ENCODE data around the gene BRSK1. TPM values are rescaled to one million over a fixed set of nuclear protein-coding genes. Genes with fewer than 3 reads are reported as not detected.
A peak's percentile ranks its signal among the peaks of the same experiment; 100 is the strongest.

The BRSK1 gene
- total RNA-seq, 2 donors from 2014 or later: 11.9 to 15.7 TPM

- peaks cover 46 to 52% of the 10 kb centered on the region in 2 donors for H3K4me1 Mint-ChIP-seq (ENCODE audit: low read depth in 2 of 2)
- no peaks in the 10 kb centered on the region for H3K9me3 Mint-ChIP-seq
- peaks cover 26% of the 10 kb centered on the region for H3K36me3 Mint-ChIP-seq
- ATAC-seq (peak; percentile 89 to 94), DNase-seq (ENCODE audit: low spot score) (peak; percentile 97)
- H3K27ac Mint-ChIP-seq: peak within 1 kb of the TSS; percentile 88 to 99
- H3K4me3 Mint-ChIP-seq: peak within 1 kb of the TSS; percentile 100
- H3K27me3 Mint-ChIP-seq: no peaks in the 10 kb centered on the region
Observed at GRCh38 chr19:55258828-55259539, 24.8 kb upstream of the BRSK1 start, which contains the start of gene PPP6R1. Gene PPP6R1, minus strand, starts transcription at chr19:55259017. Its CDS starts 11,914 bp downstream, at chr19:55247103.

GRCh38 chr19:55259540-55260210 lies 24.1 kb upstream of the BRSK1 start:
- DNase-seq (ENCODE audit: low spot score): no peak
- H3K27me3 Mint-ChIP-seq: no peaks in the 10 kb centered on the region

GRCh38 chr19:55261671-55262126 lies 22.1 kb upstream of the BRSK1 start:
- DNase-seq (ENCODE audit: low spot score) (no peak), ATAC-seq (no peak)
- Mint-ChIP-seq H3K27ac (no peak overlapping the region), H3K27me3 (no peaks in the 10 kb centered on the region), H3K9me3 (peaks cover 6% of the 10 kb centered on the region), H3K36me3 (peaks cover 20% of the 10 kb centered on the region), H3K4me1 (ENCODE audit: low read depth in 2 of 2) (peaks cover 28 to 35% of the 10 kb centered on the region in 2 donors), H3K4me3 (no peak overlapping the region)

More at GRCh38 chr19:55259540-55260210, 24.1 kb upstream of the BRSK1 start:
- Mint-ChIP-seq H3K9me3 (no peaks in the 10 kb centered on the region), H3K36me3 (peaks cover 26% of the 10 kb centered on the region), H3K4me3 (peak overlapping the region; percentile 84), H3K27ac (peak overlapping the region; percentile 88 to 97), H3K4me1 (ENCODE audit: low read depth in 2 of 2) (peaks cover 40 to 46% of the 10 kb centered on the region in 2 donors)
- no peak for ATAC-seq

- ATAC-seq (no peak), DNase-seq (ENCODE audit: low spot score) (no peak)
- Mint-ChIP-seq H3K9me3 (peaks cover 6% of the 10 kb centered on the region), H3K4me3 (no peak overlapping the region), H3K27ac (no peak overlapping the region), H3K36me3 (peaks cover 19% of the 10 kb centered on the region), H3K27me3 (no peaks in the 10 kb centered on the region), H3K4me1 (ENCODE audit: low read depth in 2 of 2) (peaks cover 23 to 30% of the 10 kb centered on the region in 2 donors)
Observed at GRCh38 chr19:55262359-55262758, 21.4 kb upstream of the BRSK1 start.

GRCh38 chr19:55264531-55264930 lies 19.3 kb upstream of the BRSK1 start:
- no peak overlapping the region for H3K4me3 Mint-ChIP-seq
- H3K27me3 Mint-ChIP-seq: no peaks in the 10 kb centered on the region
- peaks cover 10% of the 10 kb centered on the region for H3K36me3 Mint-ChIP-seq
- H3K4me1 Mint-ChIP-seq (ENCODE audit: low read depth in 2 of 2): peaks cover 13 to 19% of the 10 kb centered on the region in 2 donors
- ATAC-seq: no peak
- H3K9me3 Mint-ChIP-seq: peaks cover 6% of the 10 kb centered on the region
- no peak overlapping the region for H3K27ac Mint-ChIP-seq
- DNase-seq (ENCODE audit: low spot score): no peak

GRCh38 chr19:55265173-55265572 lies 18.6 kb upstream of the BRSK1 start:
- H3K27ac Mint-ChIP-seq: no peak overlapping the region
- DNase-seq (ENCODE audit: low spot score) (no peak), ATAC-seq (peak in 1 of 2 donors; percentile 8)
- H3K4me3 Mint-ChIP-seq: no peak overlapping the region
- H3K27me3 Mint-ChIP-seq: no peaks in the 10 kb centered on the region
- H3K4me1 Mint-ChIP-seq (ENCODE audit: low read depth in 2 of 2): peaks cover 12 to 15% of the 10 kb centered on the region in 2 donors
- peaks cover 10% of the 10 kb centered on the region for H3K36me3 Mint-ChIP-seq
- H3K9me3 Mint-ChIP-seq: peaks cover 6% of the 10 kb centered on the region

GRCh38 chr19:55265723-55266386 lies 17.9 kb upstream of the BRSK1 start:
- Mint-ChIP-seq H3K9me3 (peaks cover 6% of the 10 kb centered on the region), H3K36me3 (peaks cover 10% of the 10 kb centered on the region), H3K4me1 (ENCODE audit: low read depth in 2 of 2) (peaks cover 13 to 15% of the 10 kb centered on the region in 2 donors), H3K27me3 (no peaks in the 10 kb centered on the region), H3K27ac (peak overlapping the region; percentile 5 to 59), H3K4me3 (peak overlapping the region; percentile 6)
- ATAC-seq (peak in 1 of 2 donors; percentile 8), DNase-seq (ENCODE audit: low spot score) (no peak)

- Mint-ChIP-seq H3K27me3 (no peaks in the 10 kb centered on the region), H3K27ac (peak overlapping the region; percentile 5 to 59), H3K4me1 (ENCODE audit: low read depth in 2 of 2) (peaks cover 14 to 17% of the 10 kb centered on the region in 2 donors), H3K36me3 (peaks cover 10% of the 10 kb centered on the region), H3K4me3 (peak overlapping the region; percentile 6), H3K9me3 (peaks cover 6% of the 10 kb centered on the region)
- no peak for ATAC-seq
- no peak for DNase-seq (ENCODE audit: low spot score)
Observed at GRCh38 chr19:55266404-55266803, 17.4 kb upstream of the BRSK1 start.

- Mint-ChIP-seq H3K4me1 (ENCODE audit: low read depth in 2 of 2) (peaks cover 14 to 17% of the 10 kb centered on the region in 2 donors), H3K36me3 (peaks cover 11% of the 10 kb centered on the region), H3K27ac (peak overlapping the region; percentile 5 to 59), H3K9me3 (peaks cover 6% of the 10 kb centered on the region), H3K4me3 (no peak overlapping the region), H3K27me3 (no peaks in the 10 kb centered on the region)
- no peak for DNase-seq (ENCODE audit: low spot score)
- no peak for ATAC-seq
Observed at GRCh38 chr19:55266840-55267239, 17.0 kb upstream of the BRSK1 start.

GRCh38 chr19:55269299-55269698 lies 14.5 kb upstream of the BRSK1 start:
- DNase-seq (ENCODE audit: low spot score) (no peak), ATAC-seq (no peak)
- Mint-ChIP-seq H3K27me3 (no peaks in the 10 kb centered on the region), H3K27ac (no peak overlapping the region), H3K9me3 (peaks cover 6% of the 10 kb centered on the region), H3K4me1 (ENCODE audit: low read depth in 2 of 2) (peaks cover 14 to 17% of the 10 kb centered on the region in 2 donors), H3K4me3 (no peak overlapping the region), H3K36me3 (peaks cover 16% of the 10 kb centered on the region)

GRCh38 chr19:55270172-55270942 lies 13.4 kb upstream of the BRSK1 start:
- H3K27ac Mint-ChIP-seq: no peak overlapping the region
- H3K36me3 Mint-ChIP-seq: peaks cover 16% of the 10 kb centered on the region
- H3K27me3 Mint-ChIP-seq: no peaks in the 10 kb centered on the region
- H3K9me3 Mint-ChIP-seq: peaks cover 6% of the 10 kb centered on the region
- H3K4me1 Mint-ChIP-seq (ENCODE audit: low read depth in 2 of 2): peaks cover 14 to 17% of the 10 kb centered on the region in 2 donors
- no peak for DNase-seq (ENCODE audit: low spot score)
- no peak overlapping the region for H3K4me3 Mint-ChIP-seq
- peak; percentile 20 to 51 for ATAC-seq

GRCh38 chr19:55272142-55272541 lies 11.7 kb upstream of the BRSK1 start:
- no peak for DNase-seq (ENCODE audit: low spot score)
- H3K27me3 Mint-ChIP-seq: no peaks in the 10 kb centered on the region
- no peak overlapping the region for H3K4me3 Mint-ChIP-seq
- H3K9me3 Mint-ChIP-seq: no peaks in the 10 kb centered on the region
- H3K36me3 Mint-ChIP-seq: peaks cover 5% of the 10 kb centered on the region
- no peak overlapping the region for H3K27ac Mint-ChIP-seq
- ATAC-seq: no peak
- peaks cover 17 to 19% of the 10 kb centered on the region in 2 donors for H3K4me1 Mint-ChIP-seq (ENCODE audit: low read depth in 2 of 2)
